Thoracic aorta (tissue), 2 donors: ENCODE measurements around the gene FBLN2. TPM values are rescaled to one million over a fixed set of nuclear protein-coding genes. Genes with fewer than 3 reads are reported as not detected.

Source experiments
- ATAC-seq: fragments of 150-250 bp; one replicate; pipeline ENCODE4 v1.8.0; 2017; ENCODE audit warnings: low read depth; ENCODE audit not compliant: insufficient number of reproducible peaks, low FRiP score
- DNase-seq: peaks from one replicate; pipeline ENCODE4 v3.0.0-alpha.2; 2020; ENCODE audit warnings: low spot score
- H3K27ac ChIP-seq, 2 donors: fragments of 200-600 bp; sonication (generic); 1 replicate in 1 of 2; 2 replicates in 1 of 2; pipeline ENCODE4 v1.5.1; 2016; ENCODE audit warnings: mild to moderate bottlenecking in 2 of 2, moderate library complexity in 2 of 2
- H3K27me3 ChIP-seq: fragments of 200-600 bp; sonication (generic); replicated peaks from 2 replicates; pipeline ENCODE4 v1.6.0; 2016; ENCODE audit warnings: mild to moderate bottlenecking; ENCODE audit not compliant: insufficient read depth
- H3K36me3 ChIP-seq: fragments of 200-600 bp; sonication (generic); one replicate; pipeline ENCODE4 v1.5.1; 2016
- H3K4me1 ChIP-seq, 2 donors: fragments of 200-600 bp; sonication (generic); 1 replicate in 1 of 2; 2 replicates in 1 of 2; pipeline versions ENCODE4 v1.5.1 to v1.6.0; 2016; ENCODE audit warnings: low read depth in 2 of 2, mild to moderate bottlenecking in 1 of 2; ENCODE audit not compliant: control insufficient read depth in 1 of 2
- H3K4me3 ChIP-seq: fragments of 200-600 bp; sonication (generic); 2 replicates; pipeline ENCODE4 v1.5.1; 2016; ENCODE audit warnings: mild to moderate bottlenecking
- H3K9me3 ChIP-seq: fragments of 200-600 bp; sonication (generic); 2 replicates; pipeline ENCODE4 v1.5.1; 2016
- total RNA-seq, 2 donors: library from RNA; depleted of rRNA; stranded (reverse); fragments of >200 nt; gene quantifications; one replicate each; pipeline versions ENCODE4 v1.1.0 to v1.2.3, GENCODE V29; 2016
- TF ChIP-seq, protein P1 (sequence below): fragments of 200-600 bp; sonication (generic); IDR thresholded peaks from one replicate; pipeline ENCODE4 v1.5.1; 2019; ENCODE audit warnings: antibody characterized with exemption

Gene FBLN2
- total RNA-seq, 2 donors from 2014 or later, result 233 to 328 TPM

DNA sequence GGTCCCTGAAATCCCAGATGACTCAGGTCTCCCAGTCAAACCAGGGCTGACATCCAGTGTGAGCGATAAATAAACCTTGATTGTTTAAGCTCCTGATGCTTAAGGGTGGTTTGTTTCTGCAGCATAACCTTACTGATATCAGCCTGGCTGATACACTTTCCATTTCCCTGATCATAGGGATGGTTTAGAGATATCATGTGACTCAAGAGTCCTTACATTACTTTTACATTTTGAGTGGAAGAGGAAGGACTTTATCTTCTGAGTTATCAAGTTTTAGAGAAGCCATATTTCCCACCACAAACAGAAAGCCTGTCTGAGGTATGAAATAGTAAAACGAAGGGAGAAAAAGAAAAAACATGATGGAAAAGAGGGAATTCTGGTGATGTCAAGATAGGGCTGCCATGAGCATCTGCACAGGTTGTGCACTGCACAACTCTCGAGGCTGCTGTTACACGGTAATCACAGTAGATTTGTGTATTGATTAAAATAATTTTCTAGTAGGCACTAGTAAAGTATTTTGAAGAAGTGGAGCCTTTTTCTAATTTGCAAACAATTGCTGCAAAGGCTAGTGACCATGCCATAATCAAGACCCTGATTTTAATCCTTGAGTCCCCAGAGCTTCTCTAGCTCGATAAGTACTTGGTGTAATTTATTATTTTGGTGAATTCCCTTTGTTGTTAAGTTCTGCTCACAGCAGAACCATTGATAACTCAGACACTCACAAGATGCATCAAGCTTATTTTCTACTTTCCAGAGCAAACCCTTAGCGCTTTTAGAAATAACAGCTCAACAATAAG is 34.1 kb upstream of the FBLN2 start:
- TF ChIP-seq, protein P1, sequence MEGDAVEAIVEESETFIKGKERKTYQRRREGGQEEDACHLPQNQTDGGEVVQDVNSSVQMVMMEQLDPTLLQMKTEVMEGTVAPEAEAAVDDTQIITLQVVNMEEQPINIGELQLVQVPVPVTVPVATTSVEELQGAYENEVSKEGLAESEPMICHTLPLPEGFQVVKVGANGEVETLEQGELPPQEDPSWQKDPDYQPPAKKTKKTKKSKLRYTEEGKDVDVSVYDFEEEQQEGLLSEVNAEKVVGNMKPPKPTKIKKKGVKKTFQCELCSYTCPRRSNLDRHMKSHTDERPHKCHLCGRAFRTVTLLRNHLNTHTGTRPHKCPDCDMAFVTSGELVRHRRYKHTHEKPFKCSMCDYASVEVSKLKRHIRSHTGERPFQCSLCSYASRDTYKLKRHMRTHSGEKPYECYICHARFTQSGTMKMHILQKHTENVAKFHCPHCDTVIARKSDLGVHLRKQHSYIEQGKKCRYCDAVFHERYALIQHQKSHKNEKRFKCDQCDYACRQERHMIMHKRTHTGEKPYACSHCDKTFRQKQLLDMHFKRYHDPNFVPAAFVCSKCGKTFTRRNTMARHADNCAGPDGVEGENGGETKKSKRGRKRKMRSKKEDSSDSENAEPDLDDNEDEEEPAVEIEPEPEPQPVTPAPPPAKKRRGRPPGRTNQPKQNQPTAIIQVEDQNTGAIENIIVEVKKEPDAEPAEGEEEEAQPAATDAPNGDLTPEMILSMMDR, result no peak
- no peak for ATAC-seq
- H3K36me3 ChIP-seq, result no peaks in the 10 kb centered on the region
- no peak for DNase-seq
- no peak overlapping the region for H3K27ac ChIP-seq
- no peak overlapping the region for H3K4me3 ChIP-seq
- no peaks in the 10 kb centered on the region for H3K27me3 ChIP-seq
- H3K9me3 ChIP-seq, result no peaks in the 10 kb centered on the region
- peaks cover 5 to 32% of the 10 kb centered on the region in 2 donors for H3K4me1 ChIP-seq

DNA sequence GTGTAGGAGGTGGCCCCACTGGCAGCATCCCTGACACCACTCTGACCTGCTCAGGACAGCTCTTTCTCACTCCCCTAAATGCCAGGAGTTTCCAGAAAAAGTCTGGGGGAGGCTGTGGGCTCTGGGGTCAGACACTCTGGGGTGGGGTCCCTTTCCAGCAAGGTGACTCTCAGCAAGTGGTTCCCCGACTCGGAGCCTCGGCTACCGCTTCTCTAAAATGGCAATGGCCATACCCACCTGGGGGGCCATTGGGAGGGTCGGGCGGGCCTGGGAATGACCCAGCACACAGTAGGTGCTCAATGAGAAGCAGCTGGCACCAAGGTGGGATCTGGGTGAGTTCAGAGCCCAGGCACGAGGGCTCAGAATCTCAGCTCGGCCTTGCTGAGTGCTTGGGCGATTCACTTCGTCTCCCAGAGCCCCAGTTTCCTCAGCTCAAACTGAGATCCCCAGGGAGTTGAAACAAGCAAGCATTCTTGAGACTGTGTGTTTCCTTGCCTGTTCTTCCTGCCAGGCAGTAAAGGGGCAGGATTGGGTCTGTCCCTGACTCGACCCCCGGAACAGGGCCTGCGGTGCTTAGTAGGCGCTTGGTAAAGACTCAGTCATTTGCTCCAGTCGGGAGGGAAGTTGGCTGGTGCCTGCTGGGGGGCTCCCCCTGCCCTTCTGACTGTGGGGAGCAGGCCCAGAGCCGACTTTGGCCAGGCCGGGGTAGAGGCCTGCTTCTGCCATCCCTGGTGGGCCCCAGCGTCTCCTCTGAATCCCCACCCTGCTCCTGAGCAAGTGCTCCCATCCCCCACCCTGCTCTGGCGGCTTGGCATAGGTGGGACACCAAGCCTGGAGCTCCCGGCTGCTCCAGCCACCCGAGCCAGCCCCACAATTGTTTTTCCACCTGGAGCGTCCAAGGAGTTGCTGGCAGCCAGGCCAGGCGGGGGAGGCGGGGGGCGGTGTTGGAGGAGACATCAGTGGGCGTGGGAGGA is 32.9 kb upstream of the FBLN2 start:
- no peak overlapping the region for H3K4me3 ChIP-seq
- H3K36me3 ChIP-seq, result no peaks in the 10 kb centered on the region
- DNase-seq (no peak), ATAC-seq (no peak)
- H3K9me3 ChIP-seq, result no peaks in the 10 kb centered on the region
- H3K4me1 ChIP-seq, result peaks cover 5 to 32% of the 10 kb centered on the region in 2 donors
- no peaks in the 10 kb centered on the region for H3K27me3 ChIP-seq
- peak overlapping the region in 1 of 2 donors; percentile 24 for H3K27ac ChIP-seq
- TF ChIP-seq, protein P1, result no peak

DNA sequence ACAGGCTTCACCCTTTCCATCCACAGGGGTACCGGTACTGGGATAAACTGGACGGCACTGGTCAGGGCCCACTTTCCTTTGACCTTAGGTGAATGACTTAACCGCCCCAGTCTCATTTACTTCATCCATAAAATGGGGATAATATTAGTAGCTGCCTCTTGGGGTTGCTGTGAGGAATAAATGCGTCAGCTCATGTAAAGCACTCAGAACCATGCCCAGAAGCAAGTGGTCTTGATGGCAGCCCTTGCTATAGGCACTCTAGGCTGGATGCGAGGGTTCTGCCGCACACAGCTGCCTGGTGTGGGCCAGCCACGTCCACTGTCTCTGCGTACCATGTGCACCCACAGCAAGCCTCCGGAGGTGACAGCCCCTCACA is 32.2 kb upstream of the FBLN2 start:
- Histone ChIP-seq H3K4me3 (no peak overlapping the region), H3K9me3 (no peaks in the 10 kb centered on the region), H3K4me1 (peaks cover 5 to 32% of the 10 kb centered on the region in 2 donors), H3K27ac (peak overlapping the region in 1 of 2 donors; percentile 24), H3K27me3 (no peaks in the 10 kb centered on the region), H3K36me3 (no peaks in the 10 kb centered on the region)
- TF ChIP-seq, protein P1, result no peak
- DNase-seq (no peak), ATAC-seq (no peak)

DNA sequence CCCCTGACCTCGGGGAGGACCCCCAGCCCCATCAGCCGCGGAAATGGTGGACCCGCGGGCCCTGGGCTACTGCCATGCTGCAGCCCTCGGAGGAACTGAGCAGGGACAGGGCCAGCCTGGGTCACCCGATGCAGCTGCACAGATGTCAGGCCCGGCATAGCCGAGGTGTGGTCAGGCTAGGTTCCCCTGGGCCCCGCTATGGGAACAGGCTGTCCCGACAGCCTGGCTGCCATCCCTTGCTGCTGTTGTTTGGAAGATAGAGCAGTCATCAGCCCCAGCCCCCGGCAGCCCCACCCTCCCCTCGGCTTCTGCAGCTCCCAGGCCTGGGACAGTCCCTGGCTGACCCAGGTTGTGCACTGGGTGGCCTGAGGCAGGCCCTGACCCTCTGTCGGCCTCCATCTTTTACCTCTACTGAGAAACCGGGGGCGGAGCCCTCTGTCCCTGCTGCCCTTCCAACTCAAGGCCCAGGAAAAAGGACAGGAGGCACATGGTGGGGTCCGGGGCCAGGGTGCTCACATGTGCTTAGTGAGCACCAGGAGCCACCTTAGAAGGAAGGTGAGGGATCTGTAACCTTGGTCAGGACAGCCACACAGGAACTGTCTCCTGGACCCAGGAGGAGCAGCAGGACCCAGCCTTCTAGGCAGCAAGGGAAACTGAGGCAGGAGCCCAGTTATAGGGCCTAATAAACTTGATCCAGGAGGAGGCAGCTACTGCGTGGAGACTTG is 31.5 kb upstream of the FBLN2 start:
- Histone ChIP-seq H3K4me3 (no peak overlapping the region), H3K9me3 (no peaks in the 10 kb centered on the region), H3K27ac (peak overlapping the region in 1 of 2 donors; percentile 24), H3K4me1 (peaks cover 5 to 32% of the 10 kb centered on the region in 2 donors), H3K36me3 (no peaks in the 10 kb centered on the region), H3K27me3 (no peaks in the 10 kb centered on the region)
- ATAC-seq (no peak), DNase-seq (no peak)
- TF ChIP-seq, protein P1, result no peak
